ENCODE results near the gene ABCA13.

The ABCA13 gene

GRCh38 chr7:48389977-48390376, 218.7 kb downstream of the ABCA13 start:
- DNase-seq: peak; percentile 67

- DNase-seq: peak; percentile 78
These were observed 219.4 kb downstream of the ABCA13 start for GRCh38 chr7:48390388-48391327.

DNA sequence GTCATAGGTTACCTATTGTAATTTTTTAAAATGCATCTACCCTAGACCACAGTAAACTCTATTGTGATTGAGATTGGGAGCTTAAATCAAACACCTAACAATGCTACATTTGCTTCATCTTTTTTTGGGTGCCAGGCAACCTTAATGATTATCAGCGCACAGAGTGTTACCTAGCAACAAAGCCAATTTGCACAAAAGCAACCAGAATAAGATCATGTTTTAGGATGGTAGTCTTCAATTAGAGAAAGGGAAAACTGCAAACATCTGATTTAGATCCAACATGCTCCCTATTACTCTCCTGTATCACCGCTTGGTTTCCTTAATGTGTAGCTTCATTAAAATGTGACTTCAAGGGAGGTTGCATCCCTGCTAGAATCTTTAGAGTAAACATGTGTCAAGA, 226.9 kb downstream of the ABCA13 start:
- DNase-seq: no peak

GRCh38 chr7:48402721-48403120, 231.5 kb downstream of the ABCA13 start:
- no peak for DNase-seq

DNA sequence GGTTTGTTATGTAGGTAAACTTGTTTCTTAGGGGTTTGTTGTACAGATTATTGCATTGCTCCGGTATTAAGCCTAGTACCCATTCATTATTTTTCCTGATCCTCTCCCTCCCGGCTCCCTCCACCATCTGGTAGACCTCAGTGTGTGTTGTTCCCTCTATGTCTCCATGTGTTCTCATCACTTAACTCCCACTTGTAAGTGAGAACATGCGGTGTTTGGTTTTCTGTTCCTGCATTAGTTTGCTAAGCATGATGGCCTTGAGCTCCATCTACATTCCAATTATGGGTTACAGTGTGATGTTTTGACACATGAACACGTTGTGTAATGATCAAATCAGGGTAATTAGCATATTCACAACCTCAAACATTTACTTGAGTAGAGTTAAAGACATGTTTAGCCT, 237.5 kb downstream of the ABCA13 start:
- no peak for DNase-seq

GRCh38 chr7:48411619-48412018, 240.4 kb downstream of the ABCA13 start:
- DNase-seq: no peak

DNA sequence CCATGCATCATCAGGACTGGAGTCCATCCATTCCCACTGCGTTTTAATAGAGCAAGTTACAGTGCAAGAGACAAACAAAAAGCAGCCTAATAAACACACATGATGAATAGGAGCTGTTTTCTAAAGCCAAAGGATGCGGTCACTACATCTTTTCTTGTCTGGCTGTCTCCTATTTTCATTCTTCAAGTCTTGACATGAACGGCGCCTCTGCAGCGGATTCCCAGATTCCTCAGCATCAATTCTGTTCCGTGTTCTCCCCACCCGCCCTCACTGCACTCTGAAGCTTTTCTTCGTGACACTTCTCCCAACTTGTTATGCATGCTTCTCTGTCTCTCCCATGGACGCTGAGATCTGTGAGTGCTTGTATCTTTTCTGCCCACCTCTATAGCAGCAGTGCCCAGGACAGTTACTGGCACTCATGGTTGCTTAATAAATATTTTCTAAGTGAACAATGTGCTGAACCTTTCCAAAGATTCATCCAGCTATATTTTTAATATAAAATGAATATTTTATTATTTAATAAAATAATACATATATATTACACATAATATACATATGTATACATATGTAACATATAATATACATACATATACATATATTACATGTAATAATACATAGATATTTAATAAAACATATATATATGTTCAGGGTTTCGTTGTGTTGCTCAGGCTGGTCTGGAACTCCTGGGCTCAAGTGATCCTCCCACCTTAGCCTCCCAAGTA, 242.9 kb downstream of the ABCA13 start:
- DNase-seq: no peak

DNA sequence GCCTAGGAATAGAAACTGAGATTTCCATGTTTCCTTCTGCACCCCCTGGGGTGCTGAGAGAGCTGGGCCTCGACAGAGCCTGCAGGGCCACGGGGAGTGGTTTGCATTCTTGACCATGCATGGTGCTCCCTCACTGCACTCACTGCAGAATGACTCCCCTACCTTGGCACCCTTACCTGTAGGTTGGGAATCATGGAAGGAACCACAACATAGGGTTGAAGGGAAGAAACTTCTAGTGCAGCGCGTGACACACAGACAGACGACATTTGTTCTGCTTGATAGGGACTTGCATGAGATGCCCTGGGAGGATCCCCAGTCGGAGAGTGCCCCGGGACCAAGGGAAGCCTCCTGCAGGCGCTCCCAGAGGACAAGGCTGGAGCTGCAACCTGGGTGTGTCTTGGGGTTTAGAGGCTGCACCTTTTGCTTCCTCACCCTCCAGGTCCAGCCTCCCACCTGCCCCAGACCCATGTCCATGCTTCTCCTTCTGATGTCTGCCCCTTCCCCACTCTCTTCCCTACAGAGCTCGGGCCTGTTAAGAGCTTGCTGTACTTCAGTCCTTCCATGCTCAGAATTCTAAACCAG, 245.2 kb downstream of the ABCA13 start:
- no peak for DNase-seq

GRCh38 chr7:48419401-48419800, 248.1 kb downstream of the ABCA13 start:
- DNase-seq: no peak

DNA sequence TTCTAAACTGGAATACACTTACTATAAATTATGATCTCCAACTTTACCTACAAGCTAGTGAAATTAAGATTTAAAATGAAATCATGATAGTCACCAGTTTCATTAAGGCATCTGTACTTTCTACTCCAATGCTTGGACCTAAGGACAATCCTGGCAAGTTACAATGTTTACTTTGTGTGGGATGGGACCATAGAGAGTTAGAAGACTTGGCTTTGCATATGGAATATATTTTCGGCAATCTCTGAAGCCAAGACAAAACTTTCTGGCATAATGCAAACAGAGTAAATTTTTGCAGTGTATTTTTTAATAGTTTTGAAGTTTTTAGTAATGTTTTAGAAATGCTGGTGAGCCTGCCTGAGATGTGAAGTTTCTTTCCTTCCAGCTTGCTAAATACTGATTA, 248.9 kb downstream of the ABCA13 start:
- DNase-seq: no peak

GRCh38 chr7:48421357-48421756, 250.1 kb downstream of the ABCA13 start:
- no peak for DNase-seq

DNA sequence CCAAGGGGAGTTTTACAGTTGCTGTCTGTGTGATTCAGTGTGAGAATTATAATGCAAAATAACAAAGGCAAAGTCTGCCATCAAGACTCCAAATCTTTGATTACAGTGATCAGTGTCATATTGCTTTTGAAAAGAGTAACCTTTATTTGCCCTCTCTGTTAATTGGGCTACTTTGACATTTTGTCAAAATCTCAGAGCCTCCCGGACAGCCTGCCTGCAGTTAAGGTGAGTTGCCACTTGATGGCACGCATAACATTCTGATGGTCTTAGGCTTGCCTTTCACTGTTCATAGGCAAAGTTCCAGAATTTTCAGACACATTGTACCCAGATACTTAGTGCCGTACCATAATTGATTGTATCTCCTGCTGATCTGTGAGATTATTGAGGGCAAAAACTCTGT, 253.5 kb downstream of the ABCA13 start:
- DNase-seq: peak; percentile 38

GRCh38 chr7:48426331-48426965, 255.2 kb downstream of the ABCA13 start:
- no peak for DNase-seq

GRCh38 chr7:48426966-48427555, 255.8 kb downstream of the ABCA13 start:
- no peak for DNase-seq

- DNase-seq: no peak
These were observed 256.4 kb downstream of the ABCA13 start for GRCh38 chr7:48427671-48428070.

- no peak for DNase-seq
These were observed 256.9 kb downstream of the ABCA13 start for GRCh38 chr7:48428091-48428684.

DNA sequence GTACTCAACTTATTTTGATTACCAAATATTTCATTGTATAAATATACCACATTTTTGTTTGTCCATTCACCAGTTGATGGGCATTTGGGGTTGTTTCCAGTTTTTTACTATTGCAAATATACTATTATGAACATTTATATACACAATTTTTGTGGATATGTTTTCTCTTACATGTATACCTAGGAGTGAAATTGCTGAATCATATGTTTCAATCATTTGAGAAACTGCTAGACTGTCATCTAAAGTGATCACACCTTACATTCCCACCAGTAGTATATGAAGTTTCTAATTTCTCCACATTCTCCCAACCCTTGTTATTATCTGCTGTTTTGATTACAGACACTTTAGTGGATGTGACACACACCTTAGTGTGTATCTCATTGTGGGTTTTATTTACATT, 257.9 kb downstream of the ABCA13 start:
- DNase-seq: no peak

DNA sequence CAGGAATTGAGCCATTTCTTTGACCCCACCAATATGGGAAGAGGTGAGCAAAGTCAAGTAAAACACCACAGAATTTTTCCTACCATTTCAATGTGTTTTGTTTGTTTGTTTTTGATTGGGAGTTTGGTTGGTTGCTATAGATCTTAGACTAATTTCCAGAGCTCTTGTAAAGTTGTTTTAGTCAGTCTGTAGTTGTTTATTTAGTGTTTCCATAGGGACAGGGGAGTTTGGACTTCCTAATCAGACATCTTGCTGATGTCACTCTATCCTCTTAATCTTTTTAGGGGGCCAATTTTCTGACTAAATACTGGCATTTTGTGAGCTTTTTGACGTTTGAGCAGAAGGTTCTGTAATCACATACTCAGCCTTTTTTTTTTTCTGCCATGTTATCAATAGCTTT, 266.9 kb downstream of the ABCA13 start:
- DNase-seq: no peak

GRCh38 chr7:48441848-48442492, 270.7 kb downstream of the ABCA13 start:
- DNase-seq: no peak

DNA sequence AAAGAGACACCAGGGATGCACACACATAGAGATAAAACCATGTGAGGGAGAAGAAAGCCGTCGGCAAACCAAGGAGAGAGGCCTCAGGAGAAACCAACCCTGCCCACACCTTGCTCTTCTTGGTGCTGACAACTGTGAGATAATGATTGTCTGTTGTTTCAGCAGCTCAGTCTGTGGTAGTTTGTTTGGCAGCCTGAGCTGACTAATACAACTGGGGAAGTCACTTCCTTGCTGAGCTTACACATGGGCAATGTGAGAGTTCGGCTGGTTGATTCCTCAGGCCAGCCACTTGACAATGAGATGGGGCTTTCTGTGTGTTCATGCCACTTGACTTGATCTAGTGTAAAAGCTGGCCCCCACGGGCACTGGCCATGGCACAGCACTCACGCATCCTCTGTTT, 271.8 kb downstream of the ABCA13 start:
- no peak for DNase-seq

DNA sequence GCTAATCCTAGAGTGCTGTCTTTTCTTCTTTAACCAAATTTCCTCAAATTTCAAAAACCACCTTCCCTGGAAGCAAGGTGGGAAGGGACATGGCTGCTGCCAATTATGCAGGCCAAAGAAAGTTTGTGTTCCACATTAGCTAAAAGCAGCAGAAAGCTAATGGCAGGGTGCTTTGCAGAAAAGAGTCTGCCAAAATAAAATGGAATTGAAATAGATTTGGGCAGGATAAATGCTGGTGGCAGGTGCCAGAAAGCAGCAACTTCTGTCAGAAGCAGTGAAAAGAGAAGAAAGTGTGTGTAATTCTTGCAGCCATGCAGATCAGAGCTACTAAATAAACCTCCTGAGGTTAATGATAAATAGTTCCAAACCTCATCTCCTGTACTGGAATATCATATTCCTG, 275.5 kb downstream of the ABCA13 start:
- no peak for DNase-seq

- DNase-seq: no peak
These were observed 281.0 kb downstream of the ABCA13 start for GRCh38 chr7:48452218-48452617.

All from hematopoietic multipotent progenitor cell treated with erythropoietin and hydrocortisone succinate and interleukin-3 and kit ligand, for 4 days (in vitro differentiated cells).